Activated CD8-positive, alpha-beta T cell treated with anti-CD3 and anti-CD28 coated beads for 36 hours (primary cell): ENCODE measurements around the gene SPECC1. TPM values are rescaled to one million over a fixed set of nuclear protein-coding genes. Genes with fewer than 3 reads are reported as not detected.
"Not testable (repeated sequence)": the region's sequence is repeated elsewhere in the genome, so short reads cannot be mapped to it uniquely, and the experiment has no call there.

ENCODE experiments used
- ATAC-seq: fragments of 200-7000 bp; cut with Tn5 transposase; one replicate; pipeline ENCODE4 v1.10.0; 2021; ENCODE audit warnings: mild to moderate bottlenecking, moderate library complexity
- CTCF ChIA-PET: fragments of 350-600 bp; sonication (Branson Sonifier 250); formaldehyde crosslinking; loops from one replicate; lab custom pipeline; 2021; ENCODE audit warnings: antibody characterized with exemption; lab: Charles Lee
- POLR2A ChIA-PET: fragments of 350-600 bp; sonication (Branson Sonifier 250); formaldehyde crosslinking; loops from one replicate; lab custom pipeline; 2021; ENCODE audit warnings: antibody characterized with exemption; lab: Charles Lee
- DNase-seq: peaks from one replicate; pipeline ENCODE4 v3.0.0-alpha.2; 2020
- H3K27ac Mint-ChIP-seq: one replicate; pipeline ENCODE4 v1.8.0; 2021; ENCODE audit warnings: mild to moderate bottlenecking, mixed read lengths
- H3K27me3 Mint-ChIP-seq: one replicate; pipeline ENCODE4 v1.8.0; 2021; ENCODE audit warnings: mixed read lengths
- H3K36me3 Mint-ChIP-seq: one replicate; pipeline ENCODE4 v1.8.0; 2021; ENCODE audit warnings: low read depth, mixed read lengths
- H3K4me1 Mint-ChIP-seq: one replicate; pipeline ENCODE4 v1.8.0; 2021; ENCODE audit warnings: low read depth, mixed read lengths
- H3K4me3 Mint-ChIP-seq: one replicate; pipeline ENCODE4 v1.8.0; 2021; ENCODE audit warnings: mild to moderate bottlenecking, moderate library complexity, mixed read lengths
- H3K9me3 Mint-ChIP-seq: one replicate; pipeline ENCODE4 v1.8.0; 2021; ENCODE audit warnings: mixed read lengths
- intact Hi-C: fragments of 100-400 bp; cut with micrococcal nuclease; formaldehyde crosslinking; loops from one replicate; pipeline ENCODE4 v1.10.0; 2022
- total RNA-seq, 2 experiments: library from RNA; stranded (reverse); gene quantifications; one replicate each; pipeline ENCODE4 v1.2.3, GENCODE V29; 2021
- TF ChIP-seq, protein P1 (sequence below): fragments of 200-600 bp; IDR thresholded peaks from one replicate; pipeline ENCODE4 v1.8.0; 2022; ENCODE audit warnings: antibody characterized with exemption, mild to moderate bottlenecking

Gene SPECC1
- total RNA-seq, 2 experiments from 2014 or later, result 9.9 to 10.3 TPM

DNA sequence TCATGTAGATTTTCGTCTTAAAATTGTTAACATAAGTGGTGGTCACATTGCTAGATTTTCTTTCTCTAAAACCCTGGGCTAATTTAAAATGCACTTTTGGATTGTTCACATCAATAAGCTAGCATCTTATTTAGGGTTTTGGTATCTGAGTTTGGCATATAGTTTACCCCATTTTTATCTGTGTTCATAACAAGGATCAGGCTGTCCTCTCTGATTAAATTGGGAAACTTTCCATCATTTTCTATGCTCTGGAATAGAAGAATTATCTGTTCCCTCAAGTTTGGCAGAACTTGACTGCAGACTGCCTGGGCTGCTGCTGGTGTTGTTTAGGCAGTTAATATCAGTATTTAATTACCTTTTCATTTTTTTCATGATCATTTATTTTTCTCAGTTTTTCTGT is 1.8 kb downstream of the SPECC1 start:
- POLR2A ChIA-PET, result no interaction called here
- no peaks in the 10 kb centered on the region for H3K9me3 Mint-ChIP-seq
- intact Hi-C loops, result no loop called here
- DNase-seq, result no peak
- H3K4me3 Mint-ChIP-seq, result peak overlapping the region; percentile 72
- no peak overlapping the region for H3K27ac Mint-ChIP-seq
- H3K36me3 Mint-ChIP-seq, result no peaks in the 10 kb centered on the region
- TF ChIP-seq, protein P1, sequence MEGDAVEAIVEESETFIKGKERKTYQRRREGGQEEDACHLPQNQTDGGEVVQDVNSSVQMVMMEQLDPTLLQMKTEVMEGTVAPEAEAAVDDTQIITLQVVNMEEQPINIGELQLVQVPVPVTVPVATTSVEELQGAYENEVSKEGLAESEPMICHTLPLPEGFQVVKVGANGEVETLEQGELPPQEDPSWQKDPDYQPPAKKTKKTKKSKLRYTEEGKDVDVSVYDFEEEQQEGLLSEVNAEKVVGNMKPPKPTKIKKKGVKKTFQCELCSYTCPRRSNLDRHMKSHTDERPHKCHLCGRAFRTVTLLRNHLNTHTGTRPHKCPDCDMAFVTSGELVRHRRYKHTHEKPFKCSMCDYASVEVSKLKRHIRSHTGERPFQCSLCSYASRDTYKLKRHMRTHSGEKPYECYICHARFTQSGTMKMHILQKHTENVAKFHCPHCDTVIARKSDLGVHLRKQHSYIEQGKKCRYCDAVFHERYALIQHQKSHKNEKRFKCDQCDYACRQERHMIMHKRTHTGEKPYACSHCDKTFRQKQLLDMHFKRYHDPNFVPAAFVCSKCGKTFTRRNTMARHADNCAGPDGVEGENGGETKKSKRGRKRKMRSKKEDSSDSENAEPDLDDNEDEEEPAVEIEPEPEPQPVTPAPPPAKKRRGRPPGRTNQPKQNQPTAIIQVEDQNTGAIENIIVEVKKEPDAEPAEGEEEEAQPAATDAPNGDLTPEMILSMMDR, result no peak
- CTCF ChIA-PET, result interaction anchor here (1.1 to 5.6 kb wide), 8 partner anchors 10 to 128 kb away, joined by 3 to 49 read pairs (median 6); no protein-coding TSS in a partner anchor
- peaks cover 7% of the 10 kb centered on the region for H3K4me1 Mint-ChIP-seq
- peaks cover 48% of the 10 kb centered on the region for H3K27me3 Mint-ChIP-seq
- no peak for ATAC-seq

DNA sequence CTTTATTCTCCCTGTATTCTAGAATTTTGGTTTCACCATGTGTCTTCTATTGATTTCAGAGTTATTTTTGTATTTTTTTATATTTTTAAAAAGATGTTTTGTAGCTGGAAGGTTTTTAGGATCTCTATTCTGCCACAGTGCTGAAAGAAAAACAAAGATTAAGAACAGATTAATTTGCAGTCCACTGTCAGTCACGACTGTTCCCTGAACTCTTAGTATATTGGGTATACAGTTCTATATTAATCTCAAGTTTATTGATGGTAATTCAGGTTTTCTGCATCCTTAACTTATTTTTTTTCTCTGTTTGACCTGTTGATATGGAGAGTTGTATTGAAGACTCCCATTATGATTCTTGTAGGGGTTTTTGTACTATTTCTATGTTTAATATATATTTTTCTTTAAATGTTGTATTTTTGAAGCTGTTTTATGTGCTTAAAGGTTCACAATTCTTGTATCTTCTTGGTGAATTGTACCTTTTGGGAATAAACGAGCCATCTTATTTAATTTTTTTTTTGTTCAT is 2.9 kb downstream of the SPECC1 start:
- ATAC-seq (no peak), DNase-seq (no peak)
- CTCF ChIA-PET, result interaction anchor here (0.7 to 1.3 kb wide), 4 partner anchors 11 to 109 kb away, joined by 3 to 4 read pairs (median 4); no protein-coding TSS in a partner anchor
- H3K9me3 Mint-ChIP-seq, result no peaks in the 10 kb centered on the region
- H3K27me3 Mint-ChIP-seq, result peaks cover 40% of the 10 kb centered on the region
- TF ChIP-seq, protein P1, result no peak
- no peak overlapping the region for H3K27ac Mint-ChIP-seq
- H3K36me3 Mint-ChIP-seq, result no peaks in the 10 kb centered on the region
- no peak overlapping the region for H3K4me3 Mint-ChIP-seq
- peaks cover 7% of the 10 kb centered on the region for H3K4me1 Mint-ChIP-seq
- intact Hi-C loops, result no loop called here
- POLR2A ChIA-PET, result no interaction called here

DNA sequence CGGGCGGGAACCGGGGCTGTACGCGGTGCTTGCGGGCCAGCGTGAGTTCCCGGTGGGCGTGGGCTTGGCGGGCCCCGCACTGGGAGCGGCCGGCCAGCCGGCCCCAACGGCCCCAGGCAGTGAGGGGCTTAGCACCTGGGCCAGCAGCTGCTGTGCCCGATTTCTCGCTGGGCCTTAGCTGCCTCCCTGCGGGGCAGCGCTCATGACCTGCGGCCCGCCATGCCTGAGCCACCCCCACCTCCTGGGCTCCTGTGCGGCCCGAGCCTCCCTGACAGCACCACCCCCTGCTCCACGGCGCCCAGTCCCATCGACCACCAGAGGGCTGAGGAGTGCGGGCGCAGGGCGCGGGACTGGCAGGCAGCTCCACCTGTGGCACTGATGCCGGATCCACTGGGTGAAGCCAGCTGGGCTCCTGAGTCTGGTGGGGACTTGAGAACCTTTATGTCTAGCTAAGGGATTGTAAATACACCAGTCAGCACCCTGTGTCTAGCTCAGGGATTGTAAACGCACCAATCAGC is 7.4 kb downstream of the SPECC1 start:
- DNase-seq, H3K4me3 Mint-ChIP-seq, H3K9me3 Mint-ChIP-seq, H3K27ac Mint-ChIP-seq, ATAC-seq, H3K36me3 Mint-ChIP-seq, CTCF ChIA-PET, intact Hi-C loops, H3K4me1 Mint-ChIP-seq, POLR2A ChIA-PET: not testable (repeated sequence)
- H3K27me3 Mint-ChIP-seq, result peaks cover 28% of the 10 kb centered on the region

GRCh38 chr17:20022701-20023100 is 13.5 kb downstream of the SPECC1 start:
- ChIA-PET POLR2A (no interaction called here), CTCF (interaction anchor here (0.7 to 2.3 kb wide), 3 partner anchors 11 to 95 kb away, joined by 3 to 7 read pairs (median 4); no protein-coding TSS in a partner anchor)
- Mint-ChIP-seq H3K4me3 (no peak overlapping the region), H3K9me3 (no peaks in the 10 kb centered on the region), H3K27ac (no peak overlapping the region), H3K36me3 (no peaks in the 10 kb centered on the region), H3K27me3 (peaks cover 3% of the 10 kb centered on the region), H3K4me1 (no peaks in the 10 kb centered on the region)
- DNase-seq, result no peak
- ATAC-seq, result no peak
- TF ChIP-seq, protein P1, result no peak
- intact Hi-C loops, result no loop called here

DNA sequence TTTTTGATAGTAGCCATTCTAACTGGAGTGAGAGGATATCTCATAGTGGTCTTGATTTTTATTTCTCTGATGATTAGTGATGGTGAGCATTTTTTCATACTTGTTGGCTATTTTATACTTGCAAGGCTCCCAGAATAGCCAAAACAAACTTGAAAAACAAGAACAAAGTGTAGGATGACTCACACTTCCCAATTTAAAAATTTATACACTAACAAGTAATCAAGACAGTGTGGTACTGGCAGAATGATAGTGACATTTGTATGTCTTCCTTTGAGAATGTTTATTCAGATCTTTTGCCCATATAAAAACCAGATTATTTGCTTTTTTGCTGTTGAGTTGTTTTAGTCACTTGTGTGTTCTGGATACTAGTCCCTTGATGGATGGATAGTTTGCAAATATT is 17.8 kb downstream of the SPECC1 start:
- DNase-seq (no peak), ATAC-seq (no peak)
- no peaks in the 10 kb centered on the region for H3K27me3 Mint-ChIP-seq
- H3K4me3 Mint-ChIP-seq, result no peak overlapping the region
- TF ChIP-seq, protein P1, result no peak
- no peak overlapping the region for H3K27ac Mint-ChIP-seq
- intact Hi-C loops, result no loop called here
- no peaks in the 10 kb centered on the region for H3K36me3 Mint-ChIP-seq
- CTCF ChIA-PET, result no interaction called here
- H3K9me3 Mint-ChIP-seq, result no peaks in the 10 kb centered on the region
- POLR2A ChIA-PET, result no interaction called here
- H3K4me1 Mint-ChIP-seq, result peaks cover 4% of the 10 kb centered on the region
